Measurements from ENCODE around the gene PDRG1.

- TF ChIP-seq FOXP2 (optimal IDR thresholded peaks at IDR 0.05; ENCODE audit: borderline replicate concordance, extremely low read depth, extremely low read length, insufficient read depth): no peak
- TF ChIP-seq SIN3A (IDR thresholded peaks at IDR 0.05; ENCODE audit: borderline replicate concordance, insufficient read depth, low read length): no peak
Measured at GRCh38 chr20:31922181-31922580, 29.7 kb downstream of the PDRG1 start.
